ENCODE measurements around the gene RNF149.

The RNF149 gene

DNA sequence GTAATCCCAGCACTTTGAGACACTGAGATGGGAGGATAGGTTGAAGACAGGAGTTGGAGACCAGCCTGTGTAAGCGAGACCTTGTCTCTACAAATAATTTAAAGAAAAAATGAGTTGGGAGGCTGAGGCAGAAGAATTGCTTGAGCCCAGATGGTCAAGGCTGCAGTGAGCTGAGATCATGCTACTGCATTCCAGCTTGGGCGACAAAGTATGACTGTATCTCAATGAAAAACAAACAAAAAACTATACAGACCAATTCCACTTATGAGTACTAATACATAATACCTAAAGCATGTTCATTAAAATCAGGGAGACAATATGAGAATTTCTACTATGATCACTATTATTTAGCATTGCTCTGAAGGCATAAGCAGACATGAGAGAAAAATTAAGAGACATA is 12.6 kb downstream of the RNF149 start:
- DNase-seq (ENCODE audit: low spot score) = no peak

DNA sequence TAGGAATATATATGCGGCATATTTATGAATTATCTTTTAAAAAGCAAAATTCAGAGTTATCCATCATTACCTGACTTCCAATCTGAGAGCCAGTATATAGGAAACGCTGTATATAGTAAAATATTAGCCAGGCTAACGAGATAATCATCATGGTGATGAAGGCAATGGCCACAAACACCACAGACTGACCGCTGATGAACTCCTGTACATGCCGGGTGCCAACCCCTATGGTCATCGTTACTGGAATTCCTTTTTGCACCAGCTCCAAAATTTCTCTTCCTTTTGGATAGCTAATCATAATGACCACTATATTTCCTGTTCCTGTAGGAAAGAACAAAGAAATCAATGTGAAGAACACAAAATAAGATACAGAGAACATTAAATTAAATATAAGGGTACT is 13.6 kb downstream of the RNF149 start:
- no peak for DNase-seq (ENCODE audit: low spot score)

GRCh38 chr2:101293544-101293943 is 15.0 kb downstream of the RNF149 start:
- no peak for DNase-seq (ENCODE audit: low spot score)

DNA sequence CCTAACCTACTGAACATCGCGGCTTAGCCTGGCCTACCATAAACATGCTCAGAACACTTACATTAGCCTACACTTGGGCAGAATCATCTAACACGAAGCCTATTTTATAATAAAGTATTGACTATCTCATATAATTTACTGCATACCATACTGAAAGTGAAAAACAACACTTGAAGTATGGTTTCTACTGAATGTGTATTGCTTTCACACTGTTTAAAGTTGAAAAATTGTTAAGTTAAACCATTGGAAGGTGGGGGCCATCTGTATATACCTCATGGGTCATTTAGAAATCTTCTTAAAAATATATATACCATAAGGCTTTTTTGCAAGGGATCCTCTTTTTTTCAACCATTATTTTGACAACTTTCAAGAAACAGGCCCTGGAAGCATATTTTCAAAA is 16.5 kb downstream of the RNF149 start:
- no peak for DNase-seq (ENCODE audit: low spot score)

DNA sequence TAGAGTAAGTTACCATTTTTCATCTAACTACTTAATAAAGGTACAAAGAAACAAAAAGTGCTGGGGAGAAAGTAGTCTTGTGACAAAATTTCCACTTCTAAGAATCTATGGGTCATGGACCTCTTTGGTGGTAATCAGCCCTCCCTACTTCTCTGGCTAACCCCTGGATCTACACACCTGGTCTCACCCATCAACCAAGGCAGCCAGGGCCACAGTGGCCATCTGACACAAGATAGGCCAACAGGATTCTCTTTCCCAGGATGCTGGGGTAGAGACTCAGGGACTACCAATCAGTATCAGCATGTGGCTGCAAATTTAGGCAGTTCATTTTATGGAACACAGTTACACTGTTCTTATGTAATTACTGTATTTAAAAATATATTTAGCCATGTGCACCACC is 17.8 kb downstream of the RNF149 start:
- no peak for DNase-seq (ENCODE audit: low spot score)

- DNase-seq (ENCODE audit: low spot score) = no peak
Measured at GRCh38 chr2:101287303-101287702, 21.2 kb downstream of the RNF149 start.

DNA sequence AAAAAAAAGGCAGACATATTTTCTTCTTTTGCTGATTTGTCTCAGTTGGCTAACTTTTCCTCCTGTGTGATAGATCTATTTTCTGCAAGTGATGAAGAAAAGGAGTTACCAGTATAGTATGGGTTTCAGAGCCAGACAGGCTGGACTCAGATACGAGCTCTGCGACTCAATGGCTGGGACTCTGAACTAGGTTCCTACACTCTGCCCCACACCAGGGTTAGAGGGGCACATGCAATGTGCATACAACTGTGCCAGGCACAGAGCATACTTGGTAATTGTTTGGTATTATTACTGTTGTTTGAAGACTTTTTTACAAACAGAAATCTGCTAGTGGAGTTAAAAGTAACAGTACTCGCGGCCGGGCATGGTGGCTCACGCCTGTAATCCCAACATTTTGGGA is 21.8 kb downstream of the RNF149 start:
- DNase-seq (ENCODE audit: low spot score) = no peak

DNA sequence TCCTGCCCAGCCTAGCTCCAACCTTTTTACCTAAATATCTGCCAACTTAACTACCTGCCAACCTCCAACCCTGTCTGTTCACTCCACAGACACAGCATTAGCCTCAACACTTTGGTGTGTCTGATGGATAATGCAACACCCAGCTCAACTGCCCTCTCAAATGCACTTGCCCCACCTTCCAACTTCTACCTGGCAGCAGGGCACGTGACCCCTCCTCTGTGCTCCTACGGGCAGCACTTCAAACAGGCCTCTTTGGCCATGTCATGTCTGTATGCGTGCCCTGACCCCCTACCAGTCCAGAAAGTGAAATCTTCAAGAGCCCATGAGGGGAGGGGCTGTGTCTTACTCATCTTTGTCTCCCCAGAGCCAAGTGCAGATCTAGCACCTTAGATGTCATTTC is 25.5 kb downstream of the RNF149 start:
- DNase-seq (ENCODE audit: low spot score) = no peak

DNA sequence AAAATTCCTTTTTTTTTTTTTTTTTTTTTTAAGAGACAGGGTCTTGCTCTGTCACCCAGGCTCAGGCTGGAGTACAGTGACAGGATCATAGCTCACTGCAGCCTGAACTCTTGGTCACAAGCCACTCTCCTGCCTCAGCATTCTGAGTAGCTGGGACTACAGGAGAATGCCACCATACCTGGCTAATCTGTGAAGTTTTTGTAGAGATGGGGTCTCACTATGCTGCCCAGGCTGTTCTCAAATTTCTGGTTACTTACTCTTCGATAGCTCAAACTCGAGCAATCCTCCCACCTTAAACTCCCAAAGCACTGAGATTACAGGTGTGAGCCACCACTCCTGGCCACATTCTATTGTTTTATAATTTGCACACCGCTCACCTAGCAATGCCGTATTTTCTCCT is 27.0 kb downstream of the RNF149 start:
- DNase-seq (ENCODE audit: low spot score) = no peak

GRCh38 chr2:101278925-101279324 is 29.6 kb downstream of the RNF149 start:
- no peak for DNase-seq (ENCODE audit: low spot score)

- peak; percentile 69 for DNase-seq (ENCODE audit: low spot score)
Measured at GRCh38 chr2:101277111-101277510, 31.4 kb downstream of the RNF149 start.

DNA sequence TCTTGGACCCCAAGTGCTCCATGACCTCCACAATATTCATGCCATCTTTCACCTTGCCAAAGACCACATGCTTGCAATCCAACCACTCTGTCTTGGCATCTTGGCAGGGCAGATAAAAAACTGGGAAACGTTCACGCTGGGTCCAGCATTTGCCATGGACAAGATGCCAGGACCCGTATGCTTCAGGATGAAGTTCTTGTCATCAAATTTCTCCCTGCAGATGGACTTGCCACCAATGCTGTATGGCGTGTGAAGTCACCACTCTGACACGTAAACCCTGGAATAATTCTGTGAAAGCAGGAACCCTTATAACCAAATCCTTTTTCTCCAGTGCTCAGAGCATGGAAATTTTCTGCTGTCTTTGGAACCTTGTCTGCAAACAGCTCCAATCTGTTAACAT is 34.4 kb downstream of the RNF149 start:
- DNase-seq (ENCODE audit: low spot score) = no peak

DNA sequence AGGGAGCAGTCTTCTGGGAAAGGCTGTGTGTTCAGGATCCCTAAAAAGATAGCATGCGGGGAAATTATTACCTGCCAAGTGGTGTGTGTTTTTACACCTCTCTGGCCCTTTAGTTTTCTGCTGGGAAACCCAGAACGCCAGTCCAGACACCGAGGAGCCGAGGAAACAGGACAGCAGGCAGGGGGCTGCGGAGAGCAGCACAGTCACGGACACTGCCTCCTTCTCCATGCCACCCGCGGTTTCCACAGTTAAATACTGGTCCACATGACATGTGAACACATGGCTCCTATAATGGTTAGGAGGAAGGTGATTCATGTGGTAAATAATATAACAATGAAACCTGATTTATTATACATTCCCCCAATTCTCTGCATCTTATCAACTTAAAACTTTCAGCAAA is 35.4 kb downstream of the RNF149 start:
- no peak for DNase-seq (ENCODE audit: low spot score)

- no peak for DNase-seq (ENCODE audit: low spot score)
Measured at GRCh38 chr2:101272045-101272784, 36.3 kb downstream of the RNF149 start.

GRCh38 chr2:101270700-101271259 is 37.7 kb downstream of the RNF149 start:
- DNase-seq (ENCODE audit: low spot score) = no peak

DNA sequence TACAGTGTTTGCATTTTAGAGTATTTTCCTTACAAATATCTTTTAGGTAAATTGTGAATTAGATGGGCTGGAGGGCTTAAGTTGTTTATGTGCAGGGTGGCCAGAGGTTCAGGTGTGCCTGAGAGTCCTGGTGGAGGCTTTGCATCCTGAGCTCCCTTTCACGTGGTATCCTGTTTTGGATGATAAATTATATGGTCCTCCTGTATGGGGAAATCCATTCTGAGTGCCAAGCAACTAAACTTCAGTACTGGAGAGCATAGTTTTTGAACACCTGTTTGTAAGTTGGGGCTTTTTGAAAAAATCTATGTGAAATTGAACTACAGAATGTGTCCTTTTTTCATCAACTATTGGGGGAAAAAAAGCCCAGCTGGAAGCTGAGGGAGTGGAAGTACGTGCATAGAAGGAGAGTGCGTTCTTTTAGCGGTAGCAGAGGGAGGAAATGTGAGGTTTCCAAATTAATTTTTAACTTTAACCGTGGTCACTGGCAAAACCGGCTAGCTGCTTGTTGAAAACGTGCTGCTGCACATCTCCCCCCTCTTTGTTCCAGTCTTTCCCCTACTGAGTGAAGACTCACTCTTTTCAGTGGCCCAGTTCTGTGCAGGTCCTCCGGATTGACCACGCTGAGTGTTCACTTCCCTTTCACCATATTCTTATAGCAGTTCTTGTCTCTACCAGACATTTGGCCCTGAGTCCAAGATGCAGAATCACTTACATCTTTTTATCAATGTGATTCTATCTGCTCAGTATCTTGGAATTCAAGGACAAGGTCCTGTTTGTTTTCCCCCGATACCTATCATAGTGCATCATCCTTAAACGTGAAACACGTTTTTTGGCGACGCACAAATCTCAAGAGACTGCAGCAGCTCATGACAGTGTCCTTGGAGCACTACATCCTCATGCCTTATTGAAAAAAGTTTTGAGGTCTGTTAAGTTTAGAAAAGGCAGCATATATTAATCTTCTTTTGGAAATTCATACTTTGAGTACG is 40.5 kb downstream of the RNF149 start:
- no peak for DNase-seq (ENCODE audit: low spot score)

GRCh38 chr2:101265893-101266499 is 42.5 kb downstream of the RNF149 start:
- DNase-seq (ENCODE audit: low spot score) = no peak

DNA sequence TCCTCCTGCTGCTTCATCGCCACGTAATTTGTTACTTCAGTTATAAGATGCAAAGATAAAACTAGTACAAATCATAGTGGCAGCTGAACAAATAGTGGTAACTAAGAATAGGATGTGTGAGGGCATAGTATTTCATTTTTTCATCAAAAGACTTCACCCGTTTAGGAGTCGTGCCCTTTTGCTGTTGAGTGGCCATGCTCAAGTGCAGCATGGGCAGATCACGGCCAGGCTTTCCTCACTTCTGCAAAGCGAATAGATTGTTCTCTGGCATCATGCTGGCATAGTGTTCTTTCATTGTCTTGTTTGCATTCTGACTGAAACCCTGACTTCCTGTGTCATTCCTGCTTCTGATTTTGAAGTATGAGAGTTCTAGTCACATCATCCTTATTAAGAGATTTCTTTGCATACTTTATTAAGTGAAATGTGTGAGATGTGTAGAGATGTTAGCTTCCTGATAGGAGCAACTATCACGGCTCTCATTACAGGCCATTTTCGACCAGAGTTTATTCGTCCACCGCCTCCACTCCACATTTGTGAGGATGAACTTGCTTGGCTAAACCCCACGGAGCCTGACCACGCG is 44.1 kb downstream of the RNF149 start:
- peak; percentile 33 for DNase-seq (ENCODE audit: low spot score)

DNA sequence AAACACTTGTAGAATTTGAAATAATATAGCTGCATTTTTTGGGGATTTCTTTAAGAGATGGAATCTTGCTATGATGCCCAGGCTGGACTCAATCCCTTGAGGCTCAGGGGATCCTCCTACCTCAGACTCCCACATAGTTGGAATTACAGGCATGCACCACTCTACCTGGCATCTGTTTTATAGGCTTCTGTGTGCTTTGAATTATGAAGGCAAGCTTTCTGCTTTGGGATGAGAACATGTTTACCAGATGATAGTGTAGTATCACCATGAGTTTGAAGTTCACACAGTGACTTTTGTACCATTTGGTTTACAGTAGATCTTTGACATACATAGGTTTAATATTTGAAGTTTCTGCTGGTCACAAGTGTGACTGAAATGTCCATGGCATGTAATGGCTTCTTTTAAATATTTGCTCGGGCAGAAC is 45.1 kb downstream of the RNF149 start:
- DNase-seq (ENCODE audit: low spot score) = no peak

GRCh38 chr2:101262142-101262541 is 46.4 kb downstream of the RNF149 start:
- DNase-seq (ENCODE audit: low spot score) = no peak

DNA sequence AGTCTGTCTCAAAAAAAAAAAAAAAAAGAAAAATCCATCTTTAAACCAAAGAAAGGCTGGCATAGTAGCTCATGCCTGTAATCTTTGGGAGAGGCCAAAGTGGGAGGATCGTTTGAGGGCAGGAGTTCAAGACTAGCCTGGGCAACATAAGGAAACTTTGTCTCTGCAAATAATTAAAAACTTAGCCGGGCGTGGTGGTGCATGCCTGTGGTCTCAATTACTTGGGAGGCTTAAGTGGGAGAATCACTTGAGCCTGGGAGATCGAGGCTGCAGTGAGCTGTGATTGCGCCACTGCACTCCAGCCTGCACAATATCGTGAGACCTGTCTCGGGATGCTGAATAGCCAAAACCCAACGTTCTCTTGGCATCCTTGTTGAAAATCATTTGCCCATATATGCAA is 49.7 kb downstream of the RNF149 start:
- no peak for DNase-seq (ENCODE audit: low spot score)

- no peak for DNase-seq (ENCODE audit: low spot score)
Measured at GRCh38 chr2:101256316-101256715, 52.2 kb downstream of the RNF149 start.
